ENCODE measurements around the gene MAN1A1.

DNA sequence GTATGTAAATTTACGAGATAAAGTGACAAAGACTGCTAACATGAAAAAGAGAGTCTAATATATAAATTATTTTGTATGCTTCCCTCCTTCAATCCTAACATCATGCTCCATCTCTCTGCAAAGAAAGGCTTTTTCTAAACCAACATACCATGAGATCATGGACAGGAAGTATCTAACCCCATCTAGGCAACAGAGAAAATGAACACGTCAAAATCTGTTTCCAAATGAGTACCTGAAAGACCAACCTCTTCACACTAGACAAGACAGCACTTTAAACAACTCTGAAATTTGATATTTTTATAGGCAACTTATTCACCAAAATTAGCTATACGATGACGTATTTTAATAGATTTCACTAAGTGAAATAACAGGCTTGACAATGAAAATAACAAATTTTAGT is 54.6 kb downstream of the MAN1A1 start:
- TF ChIP-seq, protein P1, sequence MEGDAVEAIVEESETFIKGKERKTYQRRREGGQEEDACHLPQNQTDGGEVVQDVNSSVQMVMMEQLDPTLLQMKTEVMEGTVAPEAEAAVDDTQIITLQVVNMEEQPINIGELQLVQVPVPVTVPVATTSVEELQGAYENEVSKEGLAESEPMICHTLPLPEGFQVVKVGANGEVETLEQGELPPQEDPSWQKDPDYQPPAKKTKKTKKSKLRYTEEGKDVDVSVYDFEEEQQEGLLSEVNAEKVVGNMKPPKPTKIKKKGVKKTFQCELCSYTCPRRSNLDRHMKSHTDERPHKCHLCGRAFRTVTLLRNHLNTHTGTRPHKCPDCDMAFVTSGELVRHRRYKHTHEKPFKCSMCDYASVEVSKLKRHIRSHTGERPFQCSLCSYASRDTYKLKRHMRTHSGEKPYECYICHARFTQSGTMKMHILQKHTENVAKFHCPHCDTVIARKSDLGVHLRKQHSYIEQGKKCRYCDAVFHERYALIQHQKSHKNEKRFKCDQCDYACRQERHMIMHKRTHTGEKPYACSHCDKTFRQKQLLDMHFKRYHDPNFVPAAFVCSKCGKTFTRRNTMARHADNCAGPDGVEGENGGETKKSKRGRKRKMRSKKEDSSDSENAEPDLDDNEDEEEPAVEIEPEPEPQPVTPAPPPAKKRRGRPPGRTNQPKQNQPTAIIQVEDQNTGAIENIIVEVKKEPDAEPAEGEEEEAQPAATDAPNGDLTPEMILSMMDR (IDR thresholded peaks at IDR 0.05; ENCODE audit: control extremely low read depth in 1 of 3, insufficient read depth in 1 of 3, low read depth in 1 of 3, low read length in 3 of 3) = no peak
- no peak for TF ChIP-seq YY1 (IDR thresholded peaks at IDR 0.05; ENCODE audit: low read depth, low read length)
